Stimulated activated CD8-positive, alpha-beta memory T cell treated with anti-CD3 and anti-CD28 coated beads, Interleukin-12 subunit alpha, Interleukin-12 subunit beta, amount 100 ng/mL, for 24 hours (primary cell): ENCODE results near the gene CTR9.

ENCODE experiments used
- DNase-seq: peaks from one replicate; pipeline ENCODE4 v3.0.0-alpha.2; 2020; ENCODE audit errors: extremely low read depth

Gene CTR9

DNA sequence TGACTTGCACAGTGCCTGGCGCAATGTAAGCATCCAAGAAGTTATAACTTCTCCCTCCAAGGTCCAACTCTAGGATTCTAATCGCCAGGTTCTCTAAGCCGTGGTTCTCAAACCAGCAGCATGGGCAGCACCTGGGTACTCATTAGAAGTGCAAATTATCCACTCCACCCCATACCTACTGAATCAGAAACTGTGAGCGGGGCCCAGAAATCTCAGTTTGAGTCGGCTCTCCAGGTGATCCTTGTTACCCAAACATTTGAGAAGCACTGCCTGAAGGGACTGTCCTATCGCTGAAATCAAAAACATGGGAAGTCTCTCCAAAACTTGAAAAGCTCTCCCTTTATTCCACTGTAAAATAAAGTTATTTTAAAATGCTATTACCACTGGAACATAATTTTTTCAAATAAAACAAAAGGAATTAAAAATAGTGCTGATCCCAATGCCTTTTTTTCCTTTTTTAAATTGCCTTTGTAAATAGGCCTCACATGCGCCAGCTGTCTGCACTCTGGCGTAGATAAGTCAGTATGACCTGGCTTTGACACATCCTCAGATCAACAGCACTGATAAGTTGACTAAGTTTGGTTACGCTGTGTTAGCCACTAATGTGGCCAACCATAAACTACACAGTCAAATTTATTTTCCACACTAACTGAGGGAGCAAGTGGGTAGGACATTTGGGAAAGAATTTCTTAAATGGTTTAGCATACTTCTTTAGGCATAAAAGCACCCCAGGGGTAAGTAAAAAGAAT, 8.4 kb upstream of the CTR9 start:
- no peak for DNase-seq

DNA sequence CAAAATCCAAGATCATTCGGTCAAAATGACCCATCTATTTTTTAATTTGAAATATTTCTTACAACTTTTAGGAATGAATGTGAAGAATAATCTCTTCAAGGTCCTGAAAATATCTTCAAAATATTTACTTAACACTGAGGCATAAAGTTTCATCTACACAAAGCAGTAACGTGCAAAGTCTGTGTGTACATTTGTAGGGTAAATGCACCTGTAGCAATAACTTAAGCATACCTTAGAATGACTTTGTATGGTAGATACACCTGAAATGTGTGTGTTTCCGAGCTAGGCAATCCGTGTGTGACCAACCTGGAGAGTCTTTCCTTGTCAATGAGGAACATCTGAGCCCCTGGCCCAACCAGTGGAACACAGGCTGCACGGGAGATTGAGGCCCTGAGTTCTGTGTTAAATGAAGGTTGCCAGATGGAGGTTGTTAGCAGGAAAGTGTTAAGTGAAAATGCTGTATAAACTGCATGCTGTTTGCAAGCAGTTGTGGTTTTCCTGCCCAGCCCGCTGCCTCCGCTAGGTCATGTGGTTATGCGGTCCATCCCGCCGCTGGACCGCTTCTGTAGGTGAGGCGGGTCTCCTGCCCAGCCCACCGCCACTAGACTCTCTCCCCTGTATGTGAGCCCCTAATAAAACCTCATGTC, 7.6 kb upstream of the CTR9 start:
- DNase-seq = no peak

DNA sequence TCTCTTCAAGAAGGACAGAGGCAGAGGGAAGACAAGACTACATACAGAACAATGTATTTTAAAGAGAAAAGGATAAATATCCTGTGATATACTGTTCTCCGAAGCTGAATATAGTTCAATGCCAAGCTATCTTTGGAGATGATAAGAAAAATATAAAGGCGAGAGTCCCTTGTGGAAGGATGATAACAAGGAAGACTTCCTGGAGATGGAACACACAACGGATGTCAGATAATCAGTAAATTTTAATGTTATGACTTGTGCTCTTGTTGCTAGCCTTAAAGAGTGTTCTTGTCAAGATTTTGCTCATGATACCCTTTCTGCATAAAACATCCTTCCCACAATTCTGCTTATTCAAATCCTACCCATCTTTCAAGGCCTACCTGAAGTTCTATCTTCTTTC, 6.8 kb upstream of the CTR9 start:
- no peak for DNase-seq

DNA sequence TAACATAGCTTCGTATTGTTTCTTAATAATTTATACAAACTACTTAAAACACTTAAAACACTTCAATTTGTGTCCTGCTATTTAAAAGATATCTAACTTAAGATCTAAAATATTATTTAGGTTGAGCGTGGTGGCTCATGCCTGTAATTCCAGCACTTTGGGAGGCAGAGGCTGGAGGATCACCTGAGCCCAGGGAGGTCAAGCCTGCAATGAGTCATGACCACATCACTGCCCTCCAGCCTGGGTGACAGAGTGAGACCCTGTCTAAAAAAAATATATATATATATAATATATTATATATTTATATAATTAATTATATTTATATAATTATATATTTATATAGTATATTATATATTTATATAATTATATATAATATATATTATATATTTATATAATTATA, 4.2 kb upstream of the CTR9 start:
- DNase-seq = no peak

DNA sequence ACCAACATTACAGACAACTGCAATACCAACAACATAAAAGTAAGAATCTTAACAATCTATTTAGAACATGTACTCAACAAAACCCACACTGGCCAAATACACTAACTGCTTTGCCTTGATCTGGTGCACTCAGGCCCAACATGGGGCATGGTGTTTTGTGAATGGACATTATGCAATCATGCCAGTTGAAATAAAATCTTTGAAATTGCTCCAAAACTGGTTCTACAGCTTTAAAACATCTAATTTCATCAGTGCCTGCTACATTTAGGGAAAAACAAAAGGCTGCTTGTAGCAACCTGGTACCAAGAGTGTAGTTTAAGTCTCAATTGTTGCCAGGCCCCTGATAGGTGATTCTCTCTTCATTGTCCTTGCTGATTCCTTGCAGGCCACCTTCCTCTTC, 3.3 kb upstream of the CTR9 start:
- DNase-seq = no peak

DNA sequence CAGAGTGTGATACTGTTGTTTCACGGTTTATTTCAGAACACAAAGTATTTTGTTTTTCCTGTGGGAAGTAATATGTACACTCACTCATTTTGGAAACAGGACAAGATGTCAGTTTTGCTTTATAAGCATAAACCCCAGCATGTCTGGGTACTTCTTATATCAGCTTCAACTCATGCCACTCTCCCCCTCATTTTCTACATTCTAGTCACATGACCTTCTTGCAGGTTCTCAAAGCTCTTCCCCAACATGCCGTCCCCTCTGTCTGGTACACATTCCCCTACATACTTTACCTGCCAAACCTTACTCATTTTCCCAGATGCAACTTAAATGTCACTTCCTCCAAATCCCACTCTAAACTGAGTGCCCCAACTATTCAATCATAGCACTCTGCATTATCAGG, 1.6 kb upstream of the CTR9 start:
- DNase-seq = no peak

DNA sequence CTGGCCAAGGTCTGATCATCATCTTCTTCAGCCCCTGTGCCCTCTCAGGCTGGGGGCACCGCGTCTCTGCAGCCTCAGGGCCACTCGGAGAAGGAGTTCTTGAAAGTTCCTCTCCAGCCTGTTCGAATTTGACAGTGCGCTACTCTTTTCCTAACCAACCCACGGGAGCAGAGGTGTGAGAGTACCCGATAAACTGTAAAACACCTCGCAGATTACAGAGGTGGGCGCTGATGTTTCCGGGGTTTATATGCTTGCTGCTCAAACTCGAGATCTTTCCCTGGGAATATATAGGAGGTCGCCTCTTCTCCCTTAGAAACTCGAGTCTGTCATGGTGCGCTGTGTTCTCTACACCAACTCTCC, 515 bp downstream of the CTR9 start:
- DNase-seq = no peak

DNA sequence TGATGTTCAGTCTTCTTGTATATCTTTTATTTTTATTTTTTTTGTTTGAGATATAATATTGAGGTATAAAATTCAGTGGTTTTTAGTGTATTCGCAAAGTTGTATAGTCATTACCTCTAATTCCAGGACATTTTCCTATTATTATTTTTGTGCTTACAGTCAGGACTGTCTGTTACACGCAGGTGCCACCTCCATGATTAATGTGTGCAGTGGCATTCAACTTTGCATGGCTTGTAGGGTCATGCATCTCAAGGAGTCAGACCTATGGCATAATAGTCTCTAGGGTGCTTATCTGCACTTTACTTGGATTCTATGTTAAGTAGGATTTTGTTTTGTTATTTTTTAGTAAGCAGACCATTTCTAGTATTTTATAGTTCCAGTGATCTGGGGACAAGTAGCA, 1.0 kb downstream of the CTR9 start:
- no peak for DNase-seq

DNA sequence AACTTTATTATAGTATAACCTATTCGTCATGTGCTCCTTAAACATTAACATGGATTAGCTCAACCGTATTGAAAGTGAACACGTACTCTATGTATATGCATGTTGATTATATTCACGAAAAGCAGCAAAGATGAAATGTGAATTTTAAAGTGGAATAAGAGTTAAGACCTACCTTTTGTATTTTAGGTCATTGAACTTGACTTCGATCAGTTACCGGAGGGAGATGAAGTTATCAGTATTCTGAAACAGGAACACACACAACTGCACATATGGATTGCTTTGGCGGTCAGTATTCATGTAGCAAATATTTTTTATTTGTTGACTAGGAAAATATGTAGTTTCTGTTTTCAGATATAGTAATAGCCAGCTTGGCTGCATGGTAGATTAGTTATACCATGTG, 1.4 kb downstream of the CTR9 start:
- no peak for DNase-seq

DNA sequence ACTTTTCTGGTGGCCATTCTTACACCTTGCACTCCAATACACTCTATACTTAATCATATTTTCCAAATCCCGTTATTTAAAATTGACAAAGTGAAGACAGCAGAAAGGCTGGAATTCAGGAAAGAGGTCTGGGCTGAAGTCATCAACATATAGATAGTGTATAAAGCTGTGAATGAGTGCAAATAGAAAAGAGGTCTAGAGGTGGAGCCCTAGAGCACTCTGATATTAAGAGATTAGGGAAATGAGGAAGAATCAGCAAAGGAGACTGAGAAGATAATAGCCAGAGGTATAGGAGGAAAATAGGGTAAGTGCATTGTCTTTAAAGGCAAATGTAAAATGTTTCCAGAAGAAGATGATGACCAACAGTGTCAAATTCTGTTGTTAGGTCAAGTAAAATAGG, 7.9 kb downstream of the CTR9 start:
- no peak for DNase-seq

DNA sequence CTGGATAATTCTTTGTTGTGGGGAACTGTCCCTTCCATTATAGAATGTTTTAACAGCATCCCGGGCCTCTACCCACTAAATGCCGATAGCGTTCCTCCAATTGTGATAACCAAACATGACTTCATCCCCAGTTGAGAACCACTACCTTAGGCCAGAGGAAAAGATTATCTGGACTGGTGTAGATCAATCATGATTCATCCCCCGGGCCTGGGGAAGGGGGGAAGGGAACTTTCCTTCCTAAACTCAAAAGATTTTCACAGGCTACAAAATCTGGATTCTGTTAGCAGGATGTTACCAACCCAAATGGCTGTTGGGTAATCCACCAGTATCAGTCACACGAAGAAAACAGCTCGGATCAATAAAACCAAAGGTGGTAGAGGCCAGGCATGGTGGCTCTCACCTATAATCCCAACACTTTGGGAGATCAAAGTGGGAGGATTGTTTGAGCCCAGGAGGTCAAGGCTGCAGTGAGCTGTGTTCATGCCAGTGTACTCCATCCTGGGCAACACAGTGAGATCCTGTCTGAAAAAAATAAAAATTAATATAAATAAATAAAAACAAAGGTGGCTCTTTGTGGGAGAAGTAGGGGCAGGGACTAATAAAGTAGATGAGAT, 10.1 kb downstream of the CTR9 start:
- DNase-seq = no peak

DNA sequence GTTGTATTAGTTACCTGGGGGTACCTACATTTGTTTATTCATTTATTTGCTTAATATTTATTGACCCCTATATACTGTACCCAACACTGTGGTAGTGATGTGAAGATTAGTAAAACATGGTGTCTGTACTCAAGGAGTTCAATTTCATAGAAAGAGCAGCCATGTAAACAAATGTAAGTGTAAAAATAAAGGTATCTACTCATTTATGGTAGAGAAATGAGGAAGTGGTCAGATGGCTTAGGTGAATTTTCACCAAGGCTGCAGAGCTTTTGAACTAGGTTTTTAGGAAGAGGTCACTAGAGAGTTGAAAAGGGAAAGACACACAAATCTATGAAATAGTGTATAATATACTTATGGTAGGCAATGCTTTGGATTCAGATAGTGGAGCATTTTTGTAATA, 11.1 kb downstream of the CTR9 start:
- no peak for DNase-seq

DNA sequence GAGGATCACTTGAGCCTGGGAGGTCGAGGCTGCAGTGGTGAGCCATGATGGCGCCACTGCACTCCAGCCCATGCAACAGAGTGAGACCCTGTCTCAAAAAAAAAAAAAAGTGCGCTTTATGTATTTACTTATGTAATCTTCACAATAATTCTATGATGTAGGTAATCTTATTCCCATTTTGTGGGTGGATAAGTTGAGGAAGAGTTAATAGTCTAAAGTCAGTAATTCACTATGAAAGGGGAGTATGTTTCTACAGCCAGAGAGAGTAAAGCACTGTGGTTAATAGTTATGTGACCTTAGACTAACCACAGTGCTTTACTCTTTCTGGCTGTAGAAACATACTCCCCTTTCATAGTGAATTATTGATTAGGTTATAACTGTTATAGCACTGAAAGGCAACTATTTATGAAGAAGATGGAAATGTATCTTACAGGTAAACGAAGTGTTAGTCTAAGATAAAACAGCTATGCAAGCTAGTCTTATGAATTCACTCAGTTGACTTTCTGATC, 11.9 kb downstream of the CTR9 start:
- DNase-seq = no peak

DNA sequence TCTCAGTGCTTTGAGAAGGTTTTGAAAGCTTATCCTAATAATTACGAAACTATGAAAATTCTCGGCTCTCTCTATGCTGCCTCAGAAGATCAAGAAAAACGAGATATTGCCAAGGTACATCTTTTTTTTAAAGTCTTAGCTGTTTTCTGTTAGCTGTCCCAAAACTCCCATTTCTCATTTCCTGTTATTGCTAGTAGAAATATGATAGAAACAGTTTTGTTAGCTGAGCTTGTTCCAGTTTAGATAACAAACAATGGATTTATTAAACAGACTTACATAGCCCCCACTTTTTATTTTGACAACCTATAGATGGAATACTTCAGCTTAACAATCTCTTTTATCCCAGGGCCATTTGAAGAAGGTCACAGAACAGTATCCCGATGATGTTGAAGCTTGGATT, 12.7 kb downstream of the CTR9 start:
- DNase-seq = no peak

DNA sequence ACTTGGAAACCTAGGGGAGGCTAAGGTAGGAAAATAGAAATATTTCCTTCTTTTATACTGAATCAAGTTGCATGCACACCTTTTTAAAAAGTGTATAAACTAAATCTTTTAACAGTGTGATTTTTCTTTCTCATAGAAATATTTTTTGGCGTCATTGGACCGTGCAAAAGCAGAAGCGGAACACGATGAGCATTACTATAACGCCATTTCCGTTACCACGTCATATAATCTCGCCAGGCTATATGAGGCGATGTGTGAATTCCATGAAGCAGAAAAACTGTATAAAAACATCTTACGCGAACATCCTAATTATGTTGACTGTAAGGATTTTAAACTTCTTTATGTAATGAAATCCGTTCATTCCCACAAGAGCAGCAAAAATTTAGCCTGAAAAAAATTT, 13.4 kb downstream of the CTR9 start:
- DNase-seq = no peak

DNA sequence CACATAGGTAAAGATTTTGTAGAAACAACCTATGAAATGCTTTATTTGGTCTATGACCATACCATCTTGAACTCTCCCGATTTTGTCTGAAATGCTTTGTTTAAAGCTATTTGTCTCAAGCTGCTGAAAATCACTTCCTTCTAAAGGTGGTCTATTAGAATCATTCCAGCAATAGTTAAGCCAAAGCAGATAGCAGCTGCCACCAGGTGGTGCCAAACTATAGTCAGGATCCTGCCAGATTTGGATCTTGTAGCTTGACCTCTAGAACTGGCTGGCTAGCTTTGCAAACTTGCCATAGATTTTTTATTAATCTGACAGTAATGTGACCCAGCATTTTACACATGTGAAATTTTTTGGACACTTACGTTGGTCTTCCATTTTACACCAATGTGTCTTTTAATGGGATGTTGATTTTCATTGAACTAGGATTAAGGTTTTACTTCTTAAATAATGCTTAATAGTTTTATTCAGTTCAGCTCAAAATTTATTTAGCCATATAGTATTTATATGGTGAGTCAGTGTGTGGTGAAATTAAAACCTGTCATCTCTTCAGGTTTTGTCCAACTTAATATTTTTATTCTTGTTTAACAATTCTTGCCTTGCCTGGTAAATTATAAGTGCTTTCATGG, 19.7 kb downstream of the CTR9 start:
- no peak for DNase-seq

DNA sequence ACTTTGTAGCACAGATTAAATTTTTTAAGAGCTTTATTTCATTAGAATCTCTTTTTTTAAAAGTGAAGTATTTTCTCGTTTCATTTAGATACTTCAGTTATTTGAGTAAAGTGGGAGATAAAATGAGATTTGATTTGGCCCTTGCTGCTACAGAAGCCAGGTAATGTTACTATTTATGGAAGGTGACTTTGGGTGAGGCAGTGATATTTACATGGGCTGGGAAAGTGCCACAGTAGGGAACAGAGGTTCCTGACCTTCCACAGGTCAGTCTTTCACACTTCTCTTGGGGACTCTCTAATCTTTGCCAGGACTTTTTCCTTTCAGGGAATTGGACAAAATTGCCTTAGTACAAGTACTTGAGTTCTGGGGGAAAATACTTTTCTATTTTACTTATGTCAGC, 20.4 kb downstream of the CTR9 start:
- DNase-seq = no peak

DNA sequence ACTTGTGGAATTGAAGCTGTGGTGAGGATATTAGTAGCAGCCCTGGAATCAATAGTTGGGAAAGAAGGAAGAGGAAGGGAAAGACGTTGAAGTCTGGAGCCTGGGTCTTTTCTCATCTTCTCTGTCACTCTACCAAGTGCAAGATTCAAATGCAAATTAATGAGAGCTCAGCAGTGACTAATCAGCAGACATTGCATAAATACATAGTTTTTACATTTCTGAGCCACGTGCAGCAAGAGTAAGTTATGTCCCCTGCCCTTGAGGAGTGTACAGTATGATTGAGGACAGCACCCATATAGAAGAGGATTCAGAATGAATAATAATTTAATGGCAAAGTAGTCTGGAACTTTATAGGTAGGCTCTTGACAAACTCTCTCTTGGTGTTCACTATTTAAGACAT, 23.8 kb downstream of the CTR9 start:
- no peak for DNase-seq

DNA sequence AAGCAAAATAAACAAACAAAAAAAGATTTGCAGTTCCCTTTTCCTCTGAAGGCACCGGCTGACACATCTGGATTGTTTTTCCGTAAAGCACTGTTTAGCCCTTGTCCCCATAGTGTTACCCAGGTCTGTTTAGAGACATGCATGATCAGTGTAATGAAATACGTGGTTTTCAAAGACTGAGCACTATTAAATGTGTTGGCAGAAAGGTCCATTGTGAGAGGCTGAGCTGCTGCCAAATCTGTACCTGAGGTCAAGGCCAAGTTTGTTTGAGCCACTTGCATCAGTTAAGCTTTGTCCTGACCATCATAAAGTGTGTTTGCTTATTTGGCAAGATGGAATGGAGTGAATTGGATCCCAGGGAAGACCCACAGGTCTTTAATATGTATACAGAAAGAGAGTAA, 26.3 kb downstream of the CTR9 start:
- DNase-seq = no peak

DNA sequence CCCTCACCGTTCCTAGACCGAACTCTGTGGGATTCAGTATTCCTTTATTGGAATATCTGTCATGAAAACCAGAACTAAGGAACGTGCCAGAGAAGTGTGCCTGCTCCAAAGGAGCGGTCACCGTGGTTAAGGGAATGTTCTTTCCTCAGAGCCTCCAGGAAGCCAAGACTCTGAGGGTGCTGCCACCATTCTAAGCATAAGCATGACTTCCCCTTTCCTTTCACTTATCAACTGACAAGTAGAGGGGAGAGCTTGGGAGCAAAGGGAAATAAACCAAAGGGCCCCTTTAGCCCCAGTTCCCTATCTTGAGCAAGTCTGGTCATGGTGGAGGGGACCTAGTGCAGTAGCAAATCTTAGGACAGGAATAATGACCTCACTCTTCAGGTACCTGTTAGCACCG, 26.8 kb downstream of the CTR9 start:
- DNase-seq = no peak

DNA sequence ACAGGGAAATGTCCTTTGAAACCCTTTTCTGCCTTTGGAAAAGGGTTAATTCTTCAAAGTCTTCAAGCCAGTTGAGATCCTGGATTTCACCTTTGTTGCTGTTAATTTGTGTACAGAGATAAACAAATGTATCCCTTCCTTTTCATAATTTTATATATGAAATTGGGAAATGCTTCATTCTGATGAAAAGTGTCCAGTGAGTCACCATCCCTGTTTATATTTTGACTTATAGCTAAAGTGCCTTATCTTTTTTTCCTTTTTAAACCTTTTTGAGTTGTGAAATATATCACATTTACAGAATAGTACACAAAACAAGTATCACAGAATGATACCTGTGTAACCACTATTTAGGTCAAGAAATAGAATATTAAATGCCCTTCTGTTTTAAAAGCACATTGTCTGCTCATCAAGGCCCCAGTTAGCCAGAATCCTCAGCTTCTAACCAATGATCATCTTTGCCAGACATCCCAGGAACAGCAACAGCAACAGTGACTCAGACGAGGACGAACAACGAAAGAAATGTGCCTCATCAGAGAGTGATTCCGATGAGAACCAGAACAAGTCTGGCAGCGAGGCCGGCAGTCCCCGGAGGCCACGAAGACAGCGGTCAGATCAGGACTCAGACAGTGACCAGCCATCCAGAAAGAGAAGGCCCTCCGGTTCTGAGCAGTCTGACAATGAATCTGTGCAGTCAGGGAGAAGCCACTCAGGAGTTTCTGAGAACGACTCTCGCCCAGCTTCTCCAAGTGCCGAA, 27.3 kb downstream of the CTR9 start:
- DNase-seq = no peak

DNA sequence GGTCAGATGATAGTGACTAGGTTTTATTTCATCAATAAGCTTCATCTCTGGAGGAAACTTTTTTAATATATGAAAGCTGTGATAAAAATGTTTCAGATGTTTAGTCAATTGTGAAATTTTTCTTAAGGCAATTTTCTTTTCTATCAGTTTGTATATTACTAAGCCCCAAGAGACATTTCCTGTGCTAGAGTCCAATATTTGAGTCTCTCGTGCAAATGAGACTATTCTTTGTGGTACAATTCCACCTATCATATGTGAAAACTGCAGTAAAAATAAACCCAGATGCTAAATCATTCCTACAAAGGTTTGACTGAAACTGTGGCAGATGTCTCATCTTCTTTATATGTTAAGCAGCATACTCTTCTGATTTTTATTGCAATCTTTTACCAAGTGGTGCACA, 28.0 kb downstream of the CTR9 start:
- no peak for DNase-seq
